Pancreas (tissue), 10 donors: Measurements from ENCODE around the gene ANTXR2. TPM values are rescaled to one million over a fixed set of nuclear protein-coding genes. Genes with fewer than 3 reads are reported as not detected.
A peak's percentile ranks its signal among the peaks of the same experiment; 100 is the strongest.

Source experiments
- ATAC-seq, 4 donors: fragments of 200-7000 bp; cut with Tn5 transposase; one replicate each; pipeline versions ENCODE4 v1.8.0 to v1.9.1; 2020; ENCODE audit warnings: mild to moderate bottlenecking in 4 of 4, moderate library complexity in 4 of 4
- DNase-seq, 6 donors: peaks; one replicate each; pipeline ENCODE4 v3.0.0-alpha.2; 2020
- FAIRE-seq: peaks from 2 replicates; lab custom pipeline; 2012; peaks lifted over from hg19 to GRCh38; lab: Jason Lieb, UNC
- H3K27ac ChIP-seq, 4 donors: fragments of 200-600 bp; sonication (generic); 1 replicate in 3 of 4; 2 replicates in 1 of 4; pipeline versions ENCODE4 v1.5.0 to v1.8.0; 2020
- H3K27me3 ChIP-seq, 4 donors: fragments of 200-600 bp; one replicate each; pipeline ENCODE4 v1.8.0; 2021
- H3K36me3 ChIP-seq, 3 donors: fragments of 200-600 bp; sonication (generic) in 1 of 3; one replicate each; pipeline versions ENCODE4 v1.5.0 to v1.8.0; 2020 to 2021
- H3K4me1 ChIP-seq, 3 donors: fragments of 200-600 bp; one replicate each; pipeline ENCODE4 v1.8.0; 2021
- H3K4me3 ChIP-seq, 4 donors: fragments of 200-600 bp; sonication (generic) in 2 of 4; one replicate each; pipeline versions ENCODE4 v1.5.0 to v1.8.0; 2020 to 2021
- H3K9me3 ChIP-seq, 4 donors: fragments of 200-600 bp; one replicate each; pipeline ENCODE4 v1.8.0; 2021
- WGBS, 2 donors: extraction: QIAGEN DNeasy Blood & Tissue Kit; methylation state at CpG; one replicate each; pipeline ENCODE4 v1.1.7; 2013; 5-methylcytosine and 5-hydroxymethylcytosine counted together
- intact Hi-C, 3 donors: fragments of 100-400 bp; cut with DNase I; formaldehyde crosslinking; loops; one replicate each; pipeline versions ENCODE4 v1.11.1 to v1.14.2; 2022
- polyA plus RNA-seq, 2 donors: library from polyadenylated mRNA; stranded (reverse); fragments of 200-250 nt; gene quantifications; one replicate each; pipeline ENCODE4 v1.2.3, GENCODE V29; 2013
- total RNA-seq, 6 donors: library from RNA; stranded (reverse); fragmentation: NEBNext Ultra II Directional in 4 of 6; extraction: Animal tissue kit (Norgen Biotek cat#: 25700) in 4 of 6; gene quantifications; one replicate each; pipeline versions ENCODE4 v1.2.1 to v1.2.4, GENCODE V29; 2021 to 2023
- TF ChIP-seq, protein P1 (sequence below), 4 donors: fragments of 200-600 bp; sonication (generic) in 3 of 4; IDR thresholded peaks; one replicate each; pipeline versions ENCODE4 v1.5.0 to v1.8.0; 2021; ENCODE audit warnings: antibody characterized with exemption in 4 of 4
- donor health status: healthy with polysubstance abuse.
- donor health status: DM: no; HTN: no; CAD: no; lungs with moderate emphysema.
- donor health status: DM: no; HTN: no; CAD: no.
- donor health status: control.
- donor health status: control.
- donor health status: Bipolar disorder and iron deficiency.
- donor health status: DM: yes; HTN: yes; CAD: no.
- donor health status: DM: no; HTN: no; CAD: no.
- donor health status: DM: no; HTN: no; CAD: no.
- donor health status: DM: yes; HTN: yes; CAD: no.

ANTXR2 gene
- total and polyA plus RNA-seq, 8 donors: 1.4 to 22.4 (median 4.6) TPM

DNA sequence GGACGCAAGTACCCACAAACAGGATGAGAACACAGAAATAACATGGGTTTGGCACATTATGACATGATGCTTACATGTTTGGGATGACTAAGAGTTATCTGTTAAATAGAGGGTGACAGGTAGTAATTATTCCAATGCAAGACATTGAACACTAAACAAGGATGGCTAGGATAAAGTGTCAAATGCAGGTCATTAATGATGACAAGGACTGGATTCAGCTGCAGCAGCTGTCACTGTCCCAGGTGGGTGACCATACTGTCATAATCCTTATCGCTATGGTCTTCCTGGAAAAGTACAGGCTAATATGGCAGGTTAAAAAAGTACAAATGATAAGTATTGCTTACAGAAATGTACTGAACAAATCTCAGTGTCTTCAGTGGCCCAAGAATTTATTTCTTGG lies 123.9 kb downstream of the ANTXR2 start:
- Histone ChIP-seq H3K27ac (no peak overlapping the region), H3K27me3 (no peaks in the 10 kb centered on the region), H3K36me3 (no peaks in the 10 kb centered on the region), H3K4me1 (no peaks in the 10 kb centered on the region), H3K9me3 (no peaks in the 10 kb centered on the region), H3K4me3 (no peak overlapping the region)
- 88 to 95% methylated on average over 2 of the region's 2 CpGs for WGBS, 2 donors
- DNase-seq: no peak
- ATAC-seq: no peak
- no peak for FAIRE-seq
- TF ChIP-seq, protein P1, sequence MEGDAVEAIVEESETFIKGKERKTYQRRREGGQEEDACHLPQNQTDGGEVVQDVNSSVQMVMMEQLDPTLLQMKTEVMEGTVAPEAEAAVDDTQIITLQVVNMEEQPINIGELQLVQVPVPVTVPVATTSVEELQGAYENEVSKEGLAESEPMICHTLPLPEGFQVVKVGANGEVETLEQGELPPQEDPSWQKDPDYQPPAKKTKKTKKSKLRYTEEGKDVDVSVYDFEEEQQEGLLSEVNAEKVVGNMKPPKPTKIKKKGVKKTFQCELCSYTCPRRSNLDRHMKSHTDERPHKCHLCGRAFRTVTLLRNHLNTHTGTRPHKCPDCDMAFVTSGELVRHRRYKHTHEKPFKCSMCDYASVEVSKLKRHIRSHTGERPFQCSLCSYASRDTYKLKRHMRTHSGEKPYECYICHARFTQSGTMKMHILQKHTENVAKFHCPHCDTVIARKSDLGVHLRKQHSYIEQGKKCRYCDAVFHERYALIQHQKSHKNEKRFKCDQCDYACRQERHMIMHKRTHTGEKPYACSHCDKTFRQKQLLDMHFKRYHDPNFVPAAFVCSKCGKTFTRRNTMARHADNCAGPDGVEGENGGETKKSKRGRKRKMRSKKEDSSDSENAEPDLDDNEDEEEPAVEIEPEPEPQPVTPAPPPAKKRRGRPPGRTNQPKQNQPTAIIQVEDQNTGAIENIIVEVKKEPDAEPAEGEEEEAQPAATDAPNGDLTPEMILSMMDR (IDR thresholded peaks at IDR 0.05): no peak
- intact Hi-C loops: no loop called here

DNA sequence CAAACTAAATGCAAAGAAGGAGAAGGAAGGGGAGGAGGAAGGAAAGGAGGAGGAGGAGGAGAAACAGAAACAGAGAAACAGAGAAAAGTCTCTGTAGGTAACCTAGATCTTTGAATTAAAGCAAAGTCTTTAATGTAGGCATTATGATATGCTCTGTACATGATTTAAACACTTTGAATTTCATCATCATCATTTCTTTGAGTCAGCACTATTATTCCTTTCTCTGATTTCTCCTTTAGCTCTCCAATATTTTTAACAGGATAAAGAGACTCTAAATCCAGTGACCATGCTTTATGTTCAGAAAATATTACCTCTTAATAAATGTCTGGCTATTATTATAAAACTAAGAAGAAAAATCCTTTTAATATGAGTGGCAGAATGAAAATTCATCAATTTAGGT lies 124.3 kb downstream of the ANTXR2 start:
- Histone ChIP-seq H3K27ac (no peak overlapping the region), H3K36me3 (no peaks in the 10 kb centered on the region), H3K9me3 (no peaks in the 10 kb centered on the region), H3K4me3 (no peak overlapping the region), H3K4me1 (no peaks in the 10 kb centered on the region), H3K27me3 (no peaks in the 10 kb centered on the region)
- intact Hi-C loops: no loop called here
- ATAC-seq (no peak), FAIRE-seq (no peak), DNase-seq (no peak)
- TF ChIP-seq, protein P1 (IDR thresholded peaks at IDR 0.05): no peak

DNA sequence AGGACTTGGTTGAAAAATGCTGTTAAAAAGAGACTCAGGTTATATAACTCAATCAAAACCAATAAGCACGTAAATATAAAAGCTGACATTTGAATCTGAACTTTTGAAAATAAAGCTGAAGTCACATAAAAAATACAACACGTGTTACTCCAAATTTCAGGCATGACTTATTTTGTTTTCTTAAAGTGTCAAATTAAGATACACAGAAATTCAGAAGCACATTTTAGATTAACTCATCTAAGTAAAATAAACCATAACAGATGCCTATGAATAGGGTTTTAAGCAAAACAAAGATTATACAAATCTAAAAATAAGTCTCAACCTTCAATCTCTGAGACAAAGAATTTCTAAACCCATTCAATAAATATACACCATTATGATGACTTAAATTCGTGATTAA lies 124.8 kb downstream of the ANTXR2 start:
- FAIRE-seq: peak; percentile 5
- Histone ChIP-seq H3K27ac (no peak overlapping the region), H3K9me3 (no peaks in the 10 kb centered on the region), H3K27me3 (no peaks in the 10 kb centered on the region), H3K36me3 (no peaks in the 10 kb centered on the region), H3K4me1 (no peaks in the 10 kb centered on the region), H3K4me3 (no peak overlapping the region)
- TF ChIP-seq, protein P1 (IDR thresholded peaks at IDR 0.05): no peak
- no peak for DNase-seq
- WGBS, 2 donors: 66 to 72% methylated on average over 3 of the region's 3 CpGs
- intact Hi-C loops: no loop called here
- no peak for ATAC-seq

DNA sequence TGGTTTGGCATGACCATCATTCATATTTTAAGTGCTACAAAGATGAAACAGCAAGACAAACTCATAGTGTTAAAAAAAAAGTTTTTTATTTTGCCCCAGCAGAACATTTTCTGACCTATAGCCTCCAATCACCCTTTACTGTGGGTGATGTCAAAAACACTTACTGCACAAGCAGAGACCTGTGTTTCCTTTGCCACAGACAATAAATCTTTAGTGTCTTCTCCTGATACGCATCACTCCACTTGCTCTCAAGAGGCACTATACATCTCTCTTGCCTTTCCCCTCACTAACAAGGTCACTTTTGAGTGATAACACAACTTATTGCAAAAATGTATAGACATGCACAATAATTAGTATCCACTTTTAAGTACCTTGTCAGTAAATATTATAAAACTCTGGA lies 125.6 kb downstream of the ANTXR2 start:
- ATAC-seq (no peak), FAIRE-seq (no peak), DNase-seq (no peak)
- no peak overlapping the region for H3K4me3 ChIP-seq
- 94 to 97% methylated on average over 1 of the region's 1 CpG for WGBS, 2 donors
- no peaks in the 10 kb centered on the region for H3K9me3 ChIP-seq
- intact Hi-C loops: no loop called here
- H3K27me3 ChIP-seq: no peaks in the 10 kb centered on the region
- TF ChIP-seq, protein P1 (IDR thresholded peaks at IDR 0.05): no peak
- no peaks in the 10 kb centered on the region for H3K36me3 ChIP-seq
- no peak overlapping the region for H3K27ac ChIP-seq
- H3K4me1 ChIP-seq: no peaks in the 10 kb centered on the region

DNA sequence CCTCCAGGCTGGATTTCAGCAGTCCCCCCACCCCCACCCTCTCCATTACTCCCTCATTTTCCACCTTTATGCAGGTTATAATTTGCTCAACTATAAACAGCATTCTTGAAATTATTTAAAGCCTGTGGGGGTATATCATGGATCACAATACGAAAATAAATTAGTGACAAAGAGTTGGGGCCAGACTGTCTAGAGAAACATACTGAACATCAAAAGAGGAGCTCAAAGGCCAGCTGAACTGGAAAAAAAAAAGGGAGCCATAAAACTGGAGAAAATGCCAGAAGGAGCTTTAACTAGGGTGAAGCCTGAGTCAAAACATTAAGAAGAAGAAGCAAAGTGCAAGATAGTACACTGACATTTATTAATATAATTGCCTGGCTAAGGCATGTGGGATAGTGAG lies 137.8 kb downstream of the ANTXR2 start:
- no peak overlapping the region for H3K27ac ChIP-seq
- H3K36me3 ChIP-seq: no peaks in the 10 kb centered on the region
- H3K4me1 ChIP-seq: no peaks in the 10 kb centered on the region
- no peak overlapping the region for H3K4me3 ChIP-seq
- FAIRE-seq: no peak
- no peak for ATAC-seq
- intact Hi-C loops: no loop called here
- no peaks in the 10 kb centered on the region for H3K9me3 ChIP-seq
- no peak for DNase-seq
- H3K27me3 ChIP-seq: no peaks in the 10 kb centered on the region
- TF ChIP-seq, protein P1 (IDR thresholded peaks at IDR 0.05): no peak
- 83% methylated on average over 1 of the region's 1 CpG for WGBS, 2 donors
